Testis (tissue), 2 donors: ENCODE data around the gene EXD3.

Experiments
- CTCF ChIP-seq, 3 experiments: fragments of 450-650 bp in 2 of 3; fragments of 200-600 bp in 1 of 3; sonication (generic) in 1 of 3; IDR thresholded peaks; one replicate each; pipeline ENCODE4 v1.5.1; 2016 to 2019; ENCODE audit warnings: antibody characterized with exemption in 3 of 3, mild to moderate bottlenecking in 2 of 3, moderate library complexity in 1 of 3
- POLR2A ChIP-seq: fragments of 450-650 bp; IDR thresholded peaks from one replicate; pipeline ENCODE4 v1.6.1; 2017; ENCODE audit warnings: antibody characterized with exemption, mild to moderate bottlenecking, moderate library complexity

GRCh38 chr9:137383081-137383783 is 39.7 kb downstream of the EXD3 start:
- TF ChIP-seq CTCF (IDR thresholded peaks at IDR 0.05) (no peak), POLR2A (no peak)
